ENCODE results near the gene ACAP1.

The ACAP1 gene, protein sequence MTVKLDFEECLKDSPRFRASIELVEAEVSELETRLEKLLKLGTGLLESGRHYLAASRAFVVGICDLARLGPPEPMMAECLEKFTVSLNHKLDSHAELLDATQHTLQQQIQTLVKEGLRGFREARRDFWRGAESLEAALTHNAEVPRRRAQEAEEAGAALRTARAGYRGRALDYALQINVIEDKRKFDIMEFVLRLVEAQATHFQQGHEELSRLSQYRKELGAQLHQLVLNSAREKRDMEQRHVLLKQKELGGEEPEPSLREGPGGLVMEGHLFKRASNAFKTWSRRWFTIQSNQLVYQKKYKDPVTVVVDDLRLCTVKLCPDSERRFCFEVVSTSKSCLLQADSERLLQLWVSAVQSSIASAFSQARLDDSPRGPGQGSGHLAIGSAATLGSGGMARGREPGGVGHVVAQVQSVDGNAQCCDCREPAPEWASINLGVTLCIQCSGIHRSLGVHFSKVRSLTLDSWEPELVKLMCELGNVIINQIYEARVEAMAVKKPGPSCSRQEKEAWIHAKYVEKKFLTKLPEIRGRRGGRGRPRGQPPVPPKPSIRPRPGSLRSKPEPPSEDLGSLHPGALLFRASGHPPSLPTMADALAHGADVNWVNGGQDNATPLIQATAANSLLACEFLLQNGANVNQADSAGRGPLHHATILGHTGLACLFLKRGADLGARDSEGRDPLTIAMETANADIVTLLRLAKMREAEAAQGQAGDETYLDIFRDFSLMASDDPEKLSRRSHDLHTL

DNA sequence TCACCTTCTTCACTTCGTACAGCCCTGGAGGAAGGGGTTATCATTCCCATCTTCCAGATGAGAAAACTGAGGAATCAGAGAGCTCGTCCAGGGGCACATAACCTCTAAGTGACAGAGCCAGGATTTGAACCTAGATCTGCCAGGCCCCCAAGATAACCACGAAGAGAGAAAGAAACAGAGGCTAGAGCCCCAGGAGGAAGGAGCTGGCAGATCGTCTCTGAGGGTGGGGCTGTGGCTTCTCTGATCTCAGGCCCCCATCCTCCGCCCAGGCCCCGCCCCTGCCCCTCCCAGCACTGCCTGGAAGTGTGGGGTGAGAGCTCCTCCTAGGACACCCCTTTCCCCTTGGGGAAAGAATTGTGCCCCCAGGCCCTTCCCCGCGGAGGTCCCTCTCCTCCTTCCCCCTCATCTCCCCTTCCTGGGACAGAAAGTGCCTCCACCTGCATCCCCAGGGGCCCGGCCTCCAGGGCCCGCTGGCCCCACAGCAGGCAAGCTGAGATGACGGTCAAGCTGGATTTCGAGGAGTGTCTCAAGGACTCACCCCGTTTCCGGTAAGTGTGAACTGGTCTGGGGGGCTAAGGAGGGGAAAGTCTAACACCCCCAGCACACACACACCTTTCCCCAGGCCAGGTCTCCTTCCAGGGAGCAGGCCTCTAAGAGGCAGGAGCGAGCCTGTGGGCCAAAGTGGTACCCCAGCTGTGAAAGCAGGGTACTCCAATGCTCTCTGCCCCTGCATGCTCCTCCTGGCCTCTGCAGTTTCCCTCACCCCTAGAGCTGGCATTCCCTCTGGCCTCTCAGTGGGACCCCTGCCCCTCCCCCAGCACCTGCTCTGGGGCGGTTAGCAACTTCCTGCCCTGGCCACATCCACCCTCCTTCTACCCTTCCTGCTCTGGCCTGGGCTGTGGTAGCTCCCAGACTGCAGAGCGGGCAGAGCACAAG is at the start of gene ACAP1:
Gene ACAP1 (plus strand): TSS at position 290 of the 936 bp plus-strand sequence. CDS start 206 bp downstream, at position 496.
- DNase-seq (ENCODE audit: low read depth) = peak; percentile 76

DNA sequence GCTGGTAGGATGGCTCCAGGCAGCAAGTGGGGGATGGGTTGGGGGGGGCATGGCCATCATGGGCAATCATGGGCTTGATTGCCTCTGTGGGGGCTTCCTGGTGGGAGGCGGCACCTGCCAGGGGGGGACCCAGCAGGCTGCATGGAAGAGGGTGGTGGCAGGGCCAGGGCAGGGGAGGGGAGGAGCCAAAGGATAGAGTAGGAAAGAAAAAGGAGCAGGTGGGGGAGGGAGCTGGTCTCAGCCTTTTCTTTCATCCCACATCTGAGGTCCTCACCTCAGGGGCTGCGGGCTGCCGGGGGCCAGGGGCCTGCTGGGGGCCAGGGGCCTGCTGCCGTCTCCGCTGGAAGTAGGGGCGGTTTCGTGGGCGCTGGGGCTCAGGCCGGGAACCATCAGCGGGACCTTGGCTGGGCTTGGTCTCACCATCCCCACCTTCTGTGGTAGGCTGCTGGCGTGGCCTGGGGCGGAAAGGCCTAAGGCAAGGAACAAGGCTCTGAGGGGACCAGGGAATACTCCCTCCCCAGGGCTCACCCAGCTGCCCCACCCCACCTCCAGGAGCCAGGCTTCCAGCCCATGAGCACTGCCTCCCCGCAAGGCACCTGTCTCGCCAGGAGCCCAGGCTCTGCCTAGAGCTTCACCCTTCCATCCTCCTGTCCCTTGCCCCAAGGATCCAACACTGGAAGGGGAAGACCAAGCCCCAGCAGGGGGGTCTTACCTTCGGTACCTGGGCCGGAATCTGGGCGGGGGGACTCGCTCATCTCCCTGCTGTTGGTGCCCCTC is 46.9 kb upstream of the ACAP1 start:
- no peak for DNase-seq (ENCODE audit: low read depth)

DNA sequence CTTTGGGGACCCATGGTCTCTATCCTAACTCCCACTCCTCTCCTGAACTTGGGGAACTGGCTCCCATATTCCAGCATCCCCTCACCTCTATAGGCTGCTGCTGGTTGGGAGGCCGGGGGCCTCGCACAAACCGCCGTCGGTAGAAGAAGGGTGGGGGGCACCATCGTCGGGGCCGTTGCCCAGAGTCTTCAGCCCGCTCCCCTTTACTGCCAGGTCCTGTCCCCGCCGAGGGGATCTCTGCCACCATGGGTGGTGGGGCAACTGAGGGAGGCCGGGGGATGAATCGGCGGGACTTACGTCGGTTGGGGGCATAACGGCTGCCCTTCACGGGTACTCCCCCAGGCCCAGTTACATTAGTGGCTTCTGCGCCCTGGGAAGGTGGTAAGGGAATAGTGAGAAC is 46.2 kb upstream of the ACAP1 start:
- DNase-seq (ENCODE audit: low read depth) = no peak

DNA sequence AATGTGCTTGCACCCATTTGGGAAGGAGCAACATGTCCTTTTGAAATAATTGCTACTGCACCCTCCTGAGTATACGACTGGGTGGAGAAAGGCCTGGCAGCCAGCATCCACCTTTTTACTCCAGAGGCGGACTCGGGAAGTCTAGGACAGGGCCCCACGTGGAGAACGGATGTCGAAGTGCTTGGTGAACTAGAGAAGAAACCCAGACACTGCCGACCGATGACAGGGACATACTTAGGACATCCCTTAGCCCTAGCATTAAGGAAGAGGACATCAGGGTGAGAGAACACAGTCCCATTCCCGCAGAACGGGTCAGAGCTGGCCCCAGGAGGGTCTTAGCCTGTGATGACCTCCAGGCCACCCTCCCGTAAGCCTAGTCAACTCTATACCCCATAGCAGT is 45.6 kb upstream of the ACAP1 start:
- DNase-seq (ENCODE audit: low read depth) = no peak

DNA sequence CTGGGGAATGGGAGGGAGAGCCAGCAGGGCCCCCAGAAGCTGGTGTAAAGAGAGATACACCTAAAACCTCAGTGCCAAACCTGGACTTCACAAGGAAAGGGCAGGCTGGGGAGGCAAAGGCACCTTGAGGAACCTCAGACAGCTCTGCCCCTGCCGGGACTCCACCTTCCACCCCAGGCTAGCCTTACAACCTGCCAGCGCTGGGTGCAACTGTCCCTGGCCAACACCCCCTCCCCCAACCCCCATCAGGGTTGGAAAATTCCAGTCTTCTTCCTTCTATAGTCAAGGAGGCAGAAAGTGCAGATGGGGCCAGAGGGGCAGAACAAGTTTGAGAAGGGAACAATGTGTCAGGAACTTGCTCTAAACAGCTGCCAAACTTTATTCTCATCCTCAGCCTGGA is 44.1 kb upstream of the ACAP1 start:
- no peak for DNase-seq (ENCODE audit: low read depth)

DNA sequence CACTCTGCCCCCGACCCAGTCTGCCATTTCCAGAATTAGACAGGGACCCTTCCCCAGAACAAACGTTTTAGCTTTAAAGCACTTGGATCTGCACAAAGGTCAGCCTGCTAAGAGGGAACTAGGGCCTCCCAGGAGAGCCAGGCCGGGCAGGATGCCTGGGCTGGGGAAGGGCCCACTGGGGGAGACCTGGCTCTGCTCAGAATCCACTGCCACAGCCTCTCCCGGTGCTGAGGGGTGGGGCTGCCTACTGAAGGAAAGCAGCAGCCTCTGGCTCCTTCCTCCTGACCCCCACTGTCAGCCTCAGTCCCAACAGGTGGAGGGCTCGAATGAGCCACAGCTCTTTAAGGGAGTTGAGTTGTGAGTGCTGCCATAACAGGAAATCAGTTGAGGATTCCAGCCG is 43.6 kb upstream of the ACAP1 start:
- DNase-seq (ENCODE audit: low read depth) = no peak

DNA sequence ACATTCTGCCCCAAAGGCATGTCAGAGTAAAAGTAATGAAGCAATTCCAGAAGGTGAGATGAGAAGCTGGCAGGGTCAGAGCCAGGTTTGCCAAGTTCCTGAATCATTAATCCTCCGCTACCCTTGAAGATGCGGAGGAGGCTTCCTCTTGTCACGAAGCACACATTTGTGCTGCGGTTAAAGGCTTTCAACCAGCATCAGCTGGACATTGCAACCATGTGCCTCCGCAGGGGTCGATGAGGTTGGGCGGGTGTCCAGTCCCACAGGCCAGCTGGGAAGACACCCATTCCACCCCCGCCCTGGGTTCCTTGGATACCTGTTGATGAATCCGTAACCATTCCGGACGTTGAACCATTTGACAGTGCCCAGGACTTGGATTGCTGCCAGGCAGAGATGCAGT is 43.2 kb upstream of the ACAP1 start:
- no peak for DNase-seq (ENCODE audit: low read depth)

DNA sequence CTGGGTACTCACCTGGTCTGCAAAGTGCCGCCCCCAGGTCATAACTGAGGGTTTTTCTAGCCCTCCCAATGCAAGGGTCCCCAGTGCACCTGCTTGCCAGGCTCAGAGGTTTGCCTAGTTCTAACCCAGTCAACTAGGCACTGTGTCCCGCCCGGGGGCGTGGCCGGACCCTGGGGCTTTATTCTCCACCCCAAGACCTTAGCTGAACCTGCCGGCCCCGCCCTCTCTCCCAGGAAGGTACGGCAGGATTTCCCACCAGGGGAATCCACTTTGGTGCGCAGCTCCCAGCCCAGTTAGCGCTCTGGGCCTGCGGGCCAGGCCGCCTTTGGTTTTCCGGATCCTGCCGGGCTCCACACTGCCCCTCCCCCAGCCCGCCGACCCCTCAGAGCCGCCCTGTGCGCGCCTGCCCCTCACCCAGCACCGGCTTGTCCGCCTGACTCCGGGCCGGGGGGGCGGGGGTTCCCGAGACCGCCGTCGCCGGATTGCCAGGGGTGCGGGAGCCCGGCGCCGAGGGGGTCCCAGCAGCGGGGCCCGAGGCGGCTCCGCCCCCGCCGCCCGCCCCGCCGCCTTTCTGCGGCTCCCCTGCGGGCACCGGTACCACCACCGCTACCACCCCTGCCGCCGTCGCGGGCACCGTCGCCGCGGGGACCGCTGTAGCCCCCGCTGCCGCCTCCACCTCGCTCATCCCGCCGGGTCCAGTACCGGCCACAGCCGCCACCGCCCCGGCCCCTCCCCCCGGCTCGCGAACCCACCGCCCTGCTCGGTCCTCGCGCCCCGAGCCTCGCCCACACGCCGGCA is 42.3 kb upstream of the ACAP1 start:
- no peak for DNase-seq (ENCODE audit: low read depth)

DNA sequence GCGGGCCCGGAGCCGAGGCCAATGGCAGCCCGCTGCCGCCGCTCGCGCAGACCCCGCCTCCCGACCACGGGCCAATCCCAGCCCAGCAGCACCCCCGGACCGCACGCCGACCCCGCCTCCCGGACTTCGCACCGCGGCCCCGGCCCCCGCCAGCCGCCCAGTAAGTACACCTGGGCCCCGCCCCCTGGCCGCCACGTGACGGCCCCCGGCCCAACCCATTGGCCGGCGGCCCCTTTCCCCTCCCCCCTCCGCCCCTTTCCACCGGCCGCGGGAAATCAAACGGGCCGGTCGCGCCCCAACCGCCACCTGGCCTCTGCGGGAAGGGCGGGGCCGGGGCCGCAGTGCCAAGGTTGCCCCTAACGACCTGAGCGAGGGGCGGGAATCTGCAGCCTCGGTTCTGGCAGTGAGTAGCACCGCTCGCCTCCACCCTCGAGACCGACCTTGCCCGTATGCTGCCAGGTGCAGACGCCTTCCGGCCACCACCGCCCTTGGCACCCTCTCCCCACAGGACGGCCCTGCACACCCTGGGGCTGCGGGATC is 41.6 kb upstream of the ACAP1 start, which contains the start of gene YBX2:
Gene YBX2 (minus strand): TSS at position 26 of the 540 bp plus-strand sequence. CDS start 139 bp downstream, outside the sequence.
- peak; percentile 56 for DNase-seq (ENCODE audit: low read depth)

DNA sequence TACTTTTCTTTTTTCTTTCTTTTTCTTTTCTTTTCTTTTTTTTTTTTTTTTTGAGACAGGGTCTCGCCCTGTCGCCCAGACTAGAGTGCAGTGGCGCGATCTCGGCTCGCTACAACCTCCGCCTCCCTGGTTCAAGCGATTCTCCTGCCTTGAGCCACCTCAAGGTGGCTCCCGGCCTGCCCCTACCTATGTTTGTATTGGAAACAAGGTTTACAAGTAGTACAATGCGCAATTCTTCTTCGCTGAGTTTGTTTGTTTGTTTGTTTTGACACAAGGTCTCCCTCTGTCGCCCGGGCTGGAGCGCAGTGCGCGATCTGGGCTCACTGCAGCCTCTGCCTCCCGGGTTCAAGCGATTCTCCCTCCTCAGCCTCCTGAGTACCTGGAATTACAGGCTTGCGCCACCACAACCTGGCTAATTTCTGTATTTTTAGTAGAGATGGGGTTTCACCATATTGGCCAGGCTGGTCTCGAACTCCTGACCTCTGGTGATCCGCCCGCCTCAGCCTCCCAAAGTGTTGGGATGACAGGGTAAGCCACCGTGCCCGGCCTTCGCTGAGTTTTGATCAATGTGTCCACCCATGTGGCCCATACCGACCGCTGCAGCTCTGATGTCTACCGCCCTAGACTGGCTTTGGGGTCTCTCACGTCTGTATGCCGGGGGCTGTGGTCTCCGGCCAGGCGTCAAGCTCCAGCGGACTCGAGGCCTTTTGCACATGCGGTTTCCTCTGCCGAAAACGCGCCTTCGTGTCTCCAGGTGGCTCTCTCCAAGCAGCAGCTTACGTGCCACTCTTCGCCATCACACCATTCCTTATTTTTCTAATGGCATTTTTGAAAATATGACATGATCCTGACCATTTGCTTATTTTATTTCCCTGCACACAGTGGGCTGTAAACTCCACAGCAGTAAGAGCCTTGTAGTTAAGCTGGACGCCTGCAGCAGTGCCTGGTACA is 40.8 kb upstream of the ACAP1 start:
- no peak for DNase-seq (ENCODE audit: low read depth)

DNA sequence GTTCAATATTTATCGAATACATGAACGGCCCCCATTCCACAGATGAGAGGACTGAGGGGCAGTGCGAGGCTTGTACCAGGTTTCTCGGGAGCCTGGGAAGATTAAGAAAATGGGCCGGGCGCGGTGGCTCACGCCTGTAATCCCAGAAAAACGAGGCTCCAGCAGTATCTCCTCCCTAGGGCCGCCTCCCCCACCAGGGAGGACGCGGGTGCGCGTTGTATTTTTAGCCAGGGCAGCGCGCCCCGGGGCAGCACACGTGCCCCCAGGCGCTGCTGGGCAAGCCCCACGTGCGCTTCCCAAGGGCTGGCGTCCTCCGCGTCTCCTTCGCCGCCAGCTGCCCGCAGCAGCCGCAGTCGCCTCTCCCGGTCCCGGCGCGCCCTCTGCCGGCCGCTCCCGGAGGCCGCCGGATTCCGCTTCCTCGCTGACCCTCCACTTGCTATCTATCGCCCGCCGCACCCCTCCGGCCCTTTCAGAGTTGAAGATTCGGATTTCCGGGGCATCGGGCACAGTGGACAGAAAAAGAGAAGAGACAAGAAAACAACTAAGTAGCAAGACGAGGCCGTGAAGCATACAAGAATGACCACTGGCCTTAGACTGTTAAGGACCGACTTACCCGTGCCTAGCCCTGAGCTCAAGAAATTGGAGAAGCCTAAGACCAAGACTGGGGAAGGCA is 40.0 kb upstream of the ACAP1 start:
- peak; percentile 45 for DNase-seq (ENCODE audit: low read depth)

DNA sequence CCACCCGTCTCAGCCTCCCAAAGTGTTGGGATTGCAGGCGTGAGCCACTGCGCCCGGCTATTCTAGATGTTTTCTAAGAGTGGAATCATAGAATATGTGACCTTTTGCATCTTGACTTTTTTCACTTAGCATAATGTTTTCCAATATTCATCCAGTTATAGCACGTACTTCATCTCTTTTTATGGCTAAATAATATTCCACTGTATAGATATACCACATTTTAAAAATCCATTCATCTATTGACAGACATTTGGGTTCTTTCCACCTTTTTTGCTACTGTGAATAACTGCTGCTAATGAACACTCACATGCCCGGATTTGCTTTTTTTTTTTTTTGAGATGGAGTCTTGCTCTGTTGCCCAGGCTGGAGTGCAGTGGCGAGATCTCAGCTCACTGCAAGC is 32.1 kb upstream of the ACAP1 start:
- DNase-seq (ENCODE audit: low read depth) = no peak

DNA sequence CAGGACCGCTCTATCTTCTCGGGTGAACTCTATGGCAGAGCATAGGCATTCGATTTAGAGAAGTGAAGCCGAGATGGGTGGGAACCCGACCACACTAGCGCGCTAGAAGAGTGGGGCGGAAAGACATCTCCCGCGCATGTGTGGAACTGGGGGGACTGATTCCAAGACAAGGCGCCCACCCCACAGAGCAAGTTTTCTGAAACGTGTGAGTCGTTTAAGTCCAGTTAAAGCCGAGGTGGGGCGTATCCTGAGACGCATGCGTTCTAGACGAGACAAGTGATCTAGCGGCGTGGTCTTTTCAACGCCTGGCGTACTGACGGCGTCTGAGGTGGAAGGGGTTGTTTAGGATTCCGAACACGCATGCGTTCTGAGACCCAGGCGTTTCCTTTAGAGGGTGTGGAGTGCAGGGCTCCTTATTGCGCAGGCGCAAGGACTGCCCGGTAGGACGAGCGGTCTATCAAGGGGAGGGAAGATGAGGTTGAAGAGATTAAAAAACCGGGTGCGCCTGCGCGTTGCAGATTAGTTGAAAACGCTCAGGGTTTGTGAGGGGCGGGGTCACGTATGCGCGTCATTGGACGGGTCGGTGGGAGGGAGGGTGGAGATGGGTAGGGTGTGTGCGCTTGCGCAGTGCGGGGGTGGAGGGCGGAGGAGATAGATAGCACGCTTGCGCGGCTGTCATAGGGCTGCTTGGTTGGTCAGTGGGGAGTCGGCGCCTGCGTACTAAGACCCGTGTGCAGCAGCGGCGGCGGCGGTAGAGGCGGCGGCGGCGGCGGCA is 29.2 kb upstream of the ACAP1 start, which contains the start of gene EIF5A:
Gene EIF5A (plus strand): TSS at position 718 of the 775 bp plus-strand sequence. CDS start 2,008 bp downstream, outside the sequence.
- DNase-seq (ENCODE audit: low read depth) = peak; percentile 100

DNA sequence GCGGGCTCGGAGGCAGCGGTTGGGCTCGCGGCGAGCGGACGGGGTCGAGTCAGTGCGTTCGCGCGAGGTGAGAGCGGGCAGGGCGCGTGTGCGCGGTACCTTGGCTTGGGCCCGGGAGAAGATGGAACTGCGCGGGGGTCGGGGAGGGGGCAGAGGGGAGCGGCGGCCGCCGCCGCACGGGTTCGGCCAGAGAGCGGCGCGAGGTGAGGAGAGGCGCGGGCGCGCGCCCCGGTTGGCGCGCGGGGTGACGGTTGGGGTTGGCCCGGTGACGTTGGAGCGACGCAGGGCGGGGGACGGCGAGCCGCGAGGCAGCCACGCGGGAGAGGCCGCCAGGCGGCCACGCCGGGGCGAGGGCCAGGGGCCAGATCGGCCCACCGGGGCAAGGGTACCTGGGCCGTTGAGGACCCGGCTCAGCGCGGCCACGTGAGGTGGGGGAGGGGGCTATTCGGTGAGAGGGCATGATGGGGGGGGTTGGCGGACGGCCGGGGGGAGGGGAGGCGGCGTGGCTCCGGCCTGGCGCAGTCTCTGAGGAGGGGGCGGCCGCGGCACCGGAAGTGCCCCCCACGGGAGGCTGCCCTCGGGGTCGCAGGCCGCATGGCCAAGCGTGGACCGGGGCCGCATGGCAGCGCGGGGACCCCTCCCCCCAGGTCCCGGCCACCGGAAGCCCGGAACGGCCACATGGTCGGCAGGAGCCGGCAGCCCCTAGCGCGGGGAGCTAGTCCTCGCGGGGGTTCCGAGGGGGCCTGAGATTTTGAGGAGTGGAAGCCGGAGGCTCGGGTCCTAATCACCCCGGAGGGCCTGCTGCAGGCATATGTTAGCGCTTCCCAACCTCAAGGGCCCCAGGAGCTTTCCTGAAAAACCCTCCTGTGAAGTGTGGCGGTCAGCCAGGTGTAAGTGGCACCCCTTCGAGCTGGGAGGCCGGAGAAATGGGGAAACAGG is 28.4 kb upstream of the ACAP1 start:
- DNase-seq (ENCODE audit: low read depth) = no peak

DNA sequence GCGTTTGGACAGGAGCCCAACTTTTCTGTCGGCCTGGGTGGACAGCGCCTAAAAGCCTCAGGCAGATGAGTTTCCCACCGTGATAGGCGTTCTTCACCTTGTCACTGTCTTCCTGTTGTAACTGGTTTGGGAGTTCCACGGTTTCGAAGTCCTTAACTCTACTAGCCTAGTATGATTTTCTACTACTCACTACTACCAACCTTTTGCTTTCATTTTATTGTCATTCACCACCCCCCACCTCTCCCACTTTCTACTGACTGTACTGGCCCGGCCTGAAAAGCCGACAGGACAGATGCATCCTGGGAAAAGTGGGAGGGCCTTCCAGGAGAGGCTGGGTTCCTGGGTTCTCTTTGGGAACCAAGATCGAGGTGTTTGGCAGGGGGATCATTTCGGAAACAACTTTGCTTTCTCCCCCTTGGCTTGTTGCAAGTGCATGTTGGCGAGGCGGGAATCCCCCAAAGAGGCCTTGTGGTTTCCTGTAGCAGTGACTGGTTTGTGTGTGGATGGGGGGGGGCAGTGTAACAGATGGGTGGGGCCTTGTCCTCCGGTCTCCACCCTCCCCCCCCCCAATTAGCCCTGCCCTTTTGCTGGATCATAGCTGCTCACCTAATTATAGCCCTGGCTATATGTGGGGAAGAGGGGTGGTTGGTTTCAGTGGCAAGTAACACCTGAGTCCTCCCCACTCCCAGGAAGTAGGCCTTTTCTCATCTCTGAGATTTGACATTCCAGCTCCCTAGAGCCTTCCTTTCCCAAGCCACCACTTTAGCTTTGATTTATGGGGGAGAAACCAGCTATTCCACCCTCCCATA is 27.5 kb upstream of the ACAP1 start:
- DNase-seq (ENCODE audit: low read depth) = peak; percentile 85

DNA sequence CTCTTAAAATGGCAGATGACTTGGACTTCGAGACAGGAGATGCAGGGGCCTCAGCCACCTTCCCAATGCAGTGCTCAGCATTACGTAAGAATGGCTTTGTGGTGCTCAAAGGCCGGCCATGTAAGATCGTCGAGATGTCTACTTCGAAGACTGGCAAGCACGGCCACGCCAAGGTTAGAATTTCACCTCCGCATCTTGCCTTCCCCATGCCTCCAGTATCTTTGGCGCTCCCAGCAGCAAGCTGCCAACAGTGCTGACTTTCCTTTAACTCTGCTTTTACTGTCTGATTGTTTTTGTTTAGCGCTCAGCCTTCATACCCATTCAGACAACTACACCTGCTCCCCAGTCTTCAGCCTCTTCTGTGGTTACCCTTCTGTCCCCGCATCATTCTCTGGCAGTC is 26.7 kb upstream of the ACAP1 start:
- DNase-seq (ENCODE audit: low read depth) = no peak
